ENCODE data around the gene PMVK.

PMVK gene

DNA sequence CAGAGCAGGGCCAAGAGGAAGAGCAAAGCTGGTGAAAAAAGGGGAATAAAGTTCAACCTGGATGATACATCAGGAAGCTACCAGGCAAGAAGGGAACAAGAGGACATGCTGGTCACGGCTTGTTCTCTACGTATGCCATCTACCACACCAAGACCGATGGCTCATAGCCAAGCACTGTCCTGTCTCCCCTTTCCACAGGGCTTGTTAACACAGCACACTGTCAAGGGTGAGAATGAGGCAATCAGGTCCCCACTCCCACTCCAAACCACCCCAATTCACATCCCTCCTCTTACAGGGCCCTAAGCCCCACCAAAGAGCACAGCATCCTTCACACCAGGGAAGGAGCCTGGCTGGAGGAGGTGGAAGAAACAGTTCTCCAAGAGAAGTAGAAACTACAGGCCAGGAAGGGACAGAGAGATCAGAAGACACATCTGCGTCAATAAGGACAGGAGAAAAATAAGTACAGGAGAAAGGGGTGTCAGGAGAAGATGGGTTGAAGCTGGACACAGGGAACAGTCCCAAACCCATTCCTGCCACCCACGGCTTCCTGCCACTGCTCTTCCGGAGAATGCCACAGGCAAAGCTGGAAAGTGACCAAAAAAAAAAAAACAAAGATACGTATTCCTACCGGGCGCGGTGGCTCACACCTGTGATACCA lies 35.0 kb upstream of the PMVK start:
- TF ChIP-seq, protein P1, sequence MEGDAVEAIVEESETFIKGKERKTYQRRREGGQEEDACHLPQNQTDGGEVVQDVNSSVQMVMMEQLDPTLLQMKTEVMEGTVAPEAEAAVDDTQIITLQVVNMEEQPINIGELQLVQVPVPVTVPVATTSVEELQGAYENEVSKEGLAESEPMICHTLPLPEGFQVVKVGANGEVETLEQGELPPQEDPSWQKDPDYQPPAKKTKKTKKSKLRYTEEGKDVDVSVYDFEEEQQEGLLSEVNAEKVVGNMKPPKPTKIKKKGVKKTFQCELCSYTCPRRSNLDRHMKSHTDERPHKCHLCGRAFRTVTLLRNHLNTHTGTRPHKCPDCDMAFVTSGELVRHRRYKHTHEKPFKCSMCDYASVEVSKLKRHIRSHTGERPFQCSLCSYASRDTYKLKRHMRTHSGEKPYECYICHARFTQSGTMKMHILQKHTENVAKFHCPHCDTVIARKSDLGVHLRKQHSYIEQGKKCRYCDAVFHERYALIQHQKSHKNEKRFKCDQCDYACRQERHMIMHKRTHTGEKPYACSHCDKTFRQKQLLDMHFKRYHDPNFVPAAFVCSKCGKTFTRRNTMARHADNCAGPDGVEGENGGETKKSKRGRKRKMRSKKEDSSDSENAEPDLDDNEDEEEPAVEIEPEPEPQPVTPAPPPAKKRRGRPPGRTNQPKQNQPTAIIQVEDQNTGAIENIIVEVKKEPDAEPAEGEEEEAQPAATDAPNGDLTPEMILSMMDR (IDR thresholded peaks at IDR 0.05; ENCODE audit: low read depth, low read length), result no peak
- DNase-seq (ENCODE audit: low read depth in 2 of 2), result no peak
- H3K4me3 ChIP-seq (replicated peaks in 1 of 2; ENCODE audit: low read depth in 2 of 2, low read length in 2 of 2), result peak overlapping the region; percentile 23 to 76

DNA sequence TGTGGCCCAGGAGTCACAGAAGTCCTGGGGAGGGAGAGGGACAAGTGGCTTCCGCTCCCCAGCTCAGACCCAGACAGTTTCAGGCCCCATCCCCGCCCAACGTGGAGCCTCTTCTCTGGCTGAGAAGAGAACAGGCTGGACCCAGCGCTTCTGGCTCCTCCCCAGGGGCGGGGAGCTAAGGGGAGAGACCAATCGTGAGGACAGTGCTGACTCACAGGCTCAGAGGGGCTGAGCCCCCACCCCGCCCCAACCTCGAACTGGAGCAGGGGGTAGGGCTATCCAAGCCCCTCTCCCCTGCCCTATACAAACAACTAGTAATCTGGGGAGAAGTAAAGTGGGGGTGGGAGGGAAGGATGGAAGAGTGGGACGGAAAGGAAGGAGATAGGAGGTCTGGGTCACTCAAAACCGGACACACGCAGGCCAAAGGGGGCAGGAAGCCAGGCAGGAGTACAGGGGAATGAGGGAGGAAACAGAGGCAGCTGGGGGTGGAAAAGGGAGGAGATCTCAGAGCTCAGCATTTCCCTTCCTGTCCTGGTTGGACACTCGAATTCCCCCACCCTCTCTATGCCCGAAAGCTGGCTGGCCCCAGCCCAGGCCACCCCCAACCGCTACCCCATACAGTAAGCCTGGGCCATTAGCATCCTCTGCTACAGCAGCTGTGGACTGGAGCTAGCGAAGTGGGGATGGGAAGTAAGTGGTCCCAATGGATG lies 34.3 kb upstream of the PMVK start, which contains the start of gene SHC1:
TSS of gene SHC1 (minus strand) at position 117 of the 710 bp plus-strand sequence. CDS start 221 bp downstream, outside the sequence.
- peak within 1 kb of the TSS; percentile 76 to 85 for H3K4me3 ChIP-seq (replicated peaks in 1 of 2; ENCODE audit: low read depth in 2 of 2, low read length in 2 of 2)
- DNase-seq (ENCODE audit: low read depth in 2 of 2), result peak; percentile 95 to 97
- TF ChIP-seq, protein P1 (IDR thresholded peaks at IDR 0.05; ENCODE audit: low read depth, low read length), result no peak

DNA sequence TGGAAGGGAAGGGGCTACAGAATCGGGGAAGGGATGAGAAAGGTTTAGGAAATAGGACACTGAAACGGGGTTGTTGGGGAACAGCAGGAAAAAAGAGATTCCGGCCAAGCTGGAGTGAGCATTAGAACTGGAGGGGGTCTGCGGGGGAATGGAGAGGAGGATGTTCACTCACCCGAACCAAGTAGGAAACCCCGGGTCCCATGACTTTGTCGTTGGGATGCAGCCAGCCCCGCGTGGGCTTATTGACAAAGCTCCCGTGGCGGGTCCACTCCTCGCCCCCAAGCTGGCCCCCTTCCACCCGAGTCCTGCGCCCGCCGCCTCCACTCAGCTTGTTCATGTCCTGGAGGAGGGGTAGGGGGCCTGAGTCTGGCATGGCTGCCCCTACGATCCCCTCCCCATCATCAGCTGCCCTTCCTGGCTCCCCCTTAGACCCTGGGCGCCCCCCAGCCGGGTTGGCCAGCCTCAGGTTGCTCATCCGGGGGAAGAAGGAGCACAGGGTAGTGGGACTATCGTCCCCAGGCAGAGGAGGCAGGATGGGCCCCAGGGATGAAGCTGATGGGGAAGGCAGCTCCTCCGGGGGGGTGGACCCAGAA lies 33.4 kb upstream of the PMVK start:
- DNase-seq (ENCODE audit: low read depth in 2 of 2), result peak in 1 of 2 donors; percentile 35
- H3K4me3 ChIP-seq (replicated peaks in 1 of 2; ENCODE audit: low read depth in 2 of 2, low read length in 2 of 2), result peak overlapping the region; percentile 76 to 85
- TF ChIP-seq, protein P1 (IDR thresholded peaks at IDR 0.05; ENCODE audit: low read depth, low read length), result no peak

DNA sequence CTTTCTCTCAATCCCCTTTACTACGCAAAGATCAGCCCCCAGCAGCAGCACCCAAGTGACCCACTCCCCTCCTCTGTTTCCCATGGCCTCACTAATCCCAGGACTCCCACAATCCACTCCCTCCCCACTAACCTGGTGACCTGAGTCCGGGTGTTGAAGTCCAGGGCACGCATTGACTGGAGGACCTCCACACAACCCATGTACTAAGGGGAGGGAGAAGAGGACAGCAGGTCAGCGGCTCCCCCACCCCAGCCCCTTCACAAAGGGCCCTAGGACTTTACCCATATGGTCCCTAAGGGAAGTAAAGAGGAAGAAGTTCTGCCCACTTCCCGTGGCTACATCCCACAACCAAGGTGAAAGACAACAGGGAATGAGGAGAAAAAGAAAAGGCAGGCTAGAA lies 32.7 kb upstream of the PMVK start:
- no peak for DNase-seq (ENCODE audit: low read depth in 2 of 2)
- TF ChIP-seq, protein P1 (IDR thresholded peaks at IDR 0.05; ENCODE audit: low read depth, low read length), result no peak
- peak overlapping the region; percentile 76 to 85 for H3K4me3 ChIP-seq (replicated peaks in 1 of 2; ENCODE audit: low read depth in 2 of 2, low read length in 2 of 2)

GRCh38 chr1:154968731-154969130 lies 32.2 kb upstream of the PMVK start:
- TF ChIP-seq, protein P1 (IDR thresholded peaks at IDR 0.05; ENCODE audit: low read depth, low read length), result no peak
- peak overlapping the region; percentile 76 to 85 for H3K4me3 ChIP-seq (replicated peaks in 1 of 2; ENCODE audit: low read depth in 2 of 2, low read length in 2 of 2)
- DNase-seq (ENCODE audit: low read depth in 2 of 2), result no peak

- TF ChIP-seq, protein P1 (IDR thresholded peaks at IDR 0.05; ENCODE audit: low read depth, low read length), result no peak
- peak overlapping the region in 1 of 2 donors; percentile 14 for H3K4me3 ChIP-seq (replicated peaks in 1 of 2; ENCODE audit: low read depth in 2 of 2, low read length in 2 of 2)
Measured at GRCh38 chr1:154967331-154967950, 30.9 kb upstream of the PMVK start.

More at GRCh38 chr1:154967331-154967950, 30.9 kb upstream of the PMVK start:
- DNase-seq (ENCODE audit: low read depth in 2 of 2), result no peak
